Astrocyte (in vitro differentiated cells and primary cell): ENCODE data around the gene MXD1. TPM values are rescaled to one million over a fixed set of nuclear protein-coding genes. Genes with fewer than 3 reads are reported as not detected.

ENCODE experiments used
- DNase-seq: peaks from one replicate; pipeline ENCODE4 v3.0.0-alpha.2; 2010; ENCODE audit warnings: low read depth
- FAIRE-seq: peaks from 2 replicates; lab custom pipeline; 2011; peaks lifted over from hg19 to GRCh38; lab: Jason Lieb, UNC
- H2AFZ ChIP-seq: 2 replicates; pipeline ENCODE4 v1.6.0; 2012; ENCODE audit warnings: low read depth, low read length, inconsistent platforms
- H3K27ac ChIP-seq: 2 replicates; pipeline ENCODE4 v1.5.1; 2011; ENCODE audit warnings: low read depth, low read length, inconsistent platforms
- H3K27me3 ChIP-seq: 2 replicates; pipeline ENCODE4 v1.6.0; 2011; ENCODE audit warnings: low read length, inconsistent platforms; ENCODE audit not compliant: insufficient read depth
- H3K36me3 ChIP-seq: 2 replicates; pipeline ENCODE4 v1.5.1; 2011; ENCODE audit warnings: low read length, inconsistent platforms; ENCODE audit not compliant: insufficient read depth
- H3K4me1 ChIP-seq: 2 replicates; pipeline ENCODE4 v1.5.1; 2011; ENCODE audit warnings: low read length, inconsistent platforms; ENCODE audit not compliant: insufficient read depth
- H3K4me2 ChIP-seq: 2 replicates; pipeline ENCODE4 v1.6.0; 2012; ENCODE audit warnings: low read length, inconsistent platforms
- H3K4me3 ChIP-seq: 2 replicates; pipeline ENCODE4 v1.5.1; 2011; ENCODE audit warnings: low read depth, mild to moderate bottlenecking, low read length, inconsistent platforms; ENCODE audit not compliant: insufficient read depth
- H3K79me2 ChIP-seq: 2 replicates; pipeline ENCODE4 v1.6.0; 2012; ENCODE audit warnings: mild to moderate bottlenecking, low read length, inconsistent platforms; ENCODE audit not compliant: insufficient read depth
- H3K9ac ChIP-seq: 2 replicates; pipeline ENCODE4 v1.6.0; 2012; ENCODE audit warnings: mild to moderate bottlenecking, low read length, inconsistent platforms
- H3K9me3 ChIP-seq: 2 replicates; pipeline ENCODE4 v1.5.1; 2012; ENCODE audit warnings: low read depth, mild to moderate bottlenecking, low read length, inconsistent platforms; ENCODE audit not compliant: insufficient read depth
- H4K20me1 ChIP-seq: 2 replicates; pipeline ENCODE4 v1.6.0; 2012; ENCODE audit warnings: low read length, inconsistent platforms; ENCODE audit not compliant: insufficient read depth
- H3K27ac Mint-ChIP-seq: one replicate; pipeline ENCODE4 v1.8.0; 2021; ENCODE audit warnings: mild to moderate bottlenecking, mixed read lengths; ENCODE audit not compliant: unreplicated experiment
- H3K27me3 Mint-ChIP-seq: one replicate; pipeline ENCODE4 v1.8.0; 2021; ENCODE audit warnings: low read depth, mixed read lengths; ENCODE audit not compliant: unreplicated experiment
- H3K36me3 Mint-ChIP-seq: one replicate; pipeline ENCODE4 v1.8.0; 2021; ENCODE audit warnings: low read depth, mixed read lengths; ENCODE audit not compliant: unreplicated experiment
- H3K4me1 Mint-ChIP-seq: one replicate; pipeline ENCODE4 v1.8.0; 2021; ENCODE audit warnings: low read depth, mixed read lengths; ENCODE audit not compliant: unreplicated experiment
- H3K4me3 Mint-ChIP-seq: one replicate; pipeline ENCODE4 v1.8.0; 2021; ENCODE audit warnings: mild to moderate bottlenecking, moderate library complexity, mixed read lengths; ENCODE audit not compliant: unreplicated experiment
- H3K9me3 Mint-ChIP-seq: one replicate; pipeline ENCODE4 v1.8.0; 2021; ENCODE audit warnings: mild to moderate bottlenecking, mixed read lengths; ENCODE audit not compliant: unreplicated experiment
- EZH2 ChIP-seq: IDR thresholded peaks from 2 replicates; pipeline ENCODE4 v1.6.1; 2012; ENCODE audit warnings: mild to moderate bottlenecking, low read length, inconsistent platforms; ENCODE audit not compliant: insufficient read depth
- total RNA-seq: library from RNA; stranded (reverse); gene quantifications from 2 replicates; pipeline ENCODE4 v1.2.1, GENCODE V29; 2021
- TF ChIP-seq, protein P1 (sequence below): IDR thresholded peaks from 2 replicates; pipeline ENCODE4 v1.5.1; 2011; ENCODE audit warnings: low read depth, mild to moderate bottlenecking, inconsistent platforms, low read length, moderate library complexity; ENCODE audit not compliant: insufficient read depth

The MXD1 gene
- total RNA-seq, 1 donor from 2014 or later: 29.2 TPM

DNA sequence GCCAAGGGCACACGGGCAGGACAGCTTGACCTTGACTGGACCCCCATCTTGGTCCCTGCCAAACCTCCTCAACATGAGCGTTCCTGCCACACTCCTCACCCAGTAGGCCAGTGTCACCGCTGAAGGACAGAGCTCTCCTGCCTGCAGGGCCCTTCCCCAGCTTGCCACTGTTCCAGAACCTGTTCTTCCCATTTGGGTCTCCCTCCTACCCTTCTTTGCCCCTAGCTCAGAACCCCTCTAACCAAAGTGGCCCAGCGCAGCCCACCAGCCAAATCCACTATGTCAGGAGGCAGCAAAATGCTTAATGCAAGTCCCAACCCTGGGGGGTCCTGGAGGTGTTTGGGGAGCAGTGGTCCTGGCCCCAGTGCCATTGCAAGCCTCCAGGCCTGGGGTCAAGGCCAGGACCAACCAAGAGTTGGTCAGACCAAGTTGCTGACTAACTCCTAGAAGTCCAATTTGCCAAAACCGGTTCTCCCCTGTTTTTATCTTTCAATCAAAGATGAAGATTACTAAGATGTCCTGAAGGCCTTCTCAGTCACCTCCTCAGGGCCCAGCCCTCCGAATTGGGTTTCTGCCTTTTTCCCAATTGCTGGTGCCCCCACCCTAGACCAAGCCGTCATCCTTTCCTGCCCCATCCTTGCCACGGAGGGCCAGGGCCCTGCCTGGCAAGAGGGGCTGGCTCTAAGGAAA, 51.0 kb downstream of the MXD1 start:
- Mint-ChIP-seq H3K36me3 (peaks cover 6% of the 10 kb centered on the region), H3K27ac (no peak overlapping the region), H3K4me3 (no peak overlapping the region), H3K9me3 (peaks cover 3% of the 10 kb centered on the region), H3K27me3 (peaks cover 28% of the 10 kb centered on the region), H3K4me1 (no peaks in the 10 kb centered on the region)
- Histone ChIP-seq H3K4me3 (no peak overlapping the region), H3K36me3 (no peaks in the 10 kb centered on the region), H4K20me1 (no peaks in the 10 kb centered on the region), H3K4me2 (no peak overlapping the region), H3K4me1 (no peaks in the 10 kb centered on the region), H3K79me2 (no peaks in the 10 kb centered on the region), H3K9me3 (no peaks in the 10 kb centered on the region), H3K27ac (no peak overlapping the region), H3K27me3 (peaks cover 2% of the 10 kb centered on the region), H2AFZ (no peak overlapping the region), H3K9ac (no peak overlapping the region)
- DNase-seq: no peak
- no peak for TF ChIP-seq EZH2
- TF ChIP-seq, protein P1, sequence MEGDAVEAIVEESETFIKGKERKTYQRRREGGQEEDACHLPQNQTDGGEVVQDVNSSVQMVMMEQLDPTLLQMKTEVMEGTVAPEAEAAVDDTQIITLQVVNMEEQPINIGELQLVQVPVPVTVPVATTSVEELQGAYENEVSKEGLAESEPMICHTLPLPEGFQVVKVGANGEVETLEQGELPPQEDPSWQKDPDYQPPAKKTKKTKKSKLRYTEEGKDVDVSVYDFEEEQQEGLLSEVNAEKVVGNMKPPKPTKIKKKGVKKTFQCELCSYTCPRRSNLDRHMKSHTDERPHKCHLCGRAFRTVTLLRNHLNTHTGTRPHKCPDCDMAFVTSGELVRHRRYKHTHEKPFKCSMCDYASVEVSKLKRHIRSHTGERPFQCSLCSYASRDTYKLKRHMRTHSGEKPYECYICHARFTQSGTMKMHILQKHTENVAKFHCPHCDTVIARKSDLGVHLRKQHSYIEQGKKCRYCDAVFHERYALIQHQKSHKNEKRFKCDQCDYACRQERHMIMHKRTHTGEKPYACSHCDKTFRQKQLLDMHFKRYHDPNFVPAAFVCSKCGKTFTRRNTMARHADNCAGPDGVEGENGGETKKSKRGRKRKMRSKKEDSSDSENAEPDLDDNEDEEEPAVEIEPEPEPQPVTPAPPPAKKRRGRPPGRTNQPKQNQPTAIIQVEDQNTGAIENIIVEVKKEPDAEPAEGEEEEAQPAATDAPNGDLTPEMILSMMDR: no peak
- no peak for FAIRE-seq

DNA sequence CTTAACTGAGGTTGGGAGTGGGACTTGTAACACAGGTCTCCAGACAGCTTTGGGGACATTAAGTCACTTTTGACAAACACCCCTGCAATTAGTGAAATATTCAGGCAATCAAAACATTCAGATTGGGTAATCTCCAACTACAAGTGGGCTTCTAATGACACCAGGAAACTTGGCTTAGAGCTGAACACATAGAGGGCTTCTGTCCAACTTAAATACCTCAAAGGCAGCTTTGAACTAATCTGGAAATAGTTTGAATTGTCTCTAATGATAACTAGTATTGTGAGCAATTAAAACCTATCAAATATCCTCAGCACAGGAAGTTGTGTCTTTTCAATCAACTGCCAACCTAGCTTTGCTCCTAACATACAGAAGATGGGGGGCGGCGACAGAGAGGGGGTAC, 51.6 kb downstream of the MXD1 start:
- Histone ChIP-seq H3K4me2 (no peak overlapping the region), H2AFZ (no peak overlapping the region), H4K20me1 (no peaks in the 10 kb centered on the region), H3K9ac (no peak overlapping the region), H3K27ac (no peak overlapping the region), H3K4me3 (no peak overlapping the region), H3K9me3 (no peaks in the 10 kb centered on the region), H3K4me1 (no peaks in the 10 kb centered on the region), H3K36me3 (no peaks in the 10 kb centered on the region), H3K27me3 (peaks cover 2% of the 10 kb centered on the region), H3K79me2 (no peaks in the 10 kb centered on the region)
- Mint-ChIP-seq H3K4me1 (no peaks in the 10 kb centered on the region), H3K27me3 (peaks cover 29% of the 10 kb centered on the region), H3K4me3 (no peak overlapping the region), H3K36me3 (peaks cover 6% of the 10 kb centered on the region), H3K9me3 (peaks cover 3% of the 10 kb centered on the region), H3K27ac (no peak overlapping the region)
- TF ChIP-seq, protein P1: no peak
- TF ChIP-seq EZH2: no peak
- DNase-seq (peak; percentile 36), FAIRE-seq (no peak)

DNA sequence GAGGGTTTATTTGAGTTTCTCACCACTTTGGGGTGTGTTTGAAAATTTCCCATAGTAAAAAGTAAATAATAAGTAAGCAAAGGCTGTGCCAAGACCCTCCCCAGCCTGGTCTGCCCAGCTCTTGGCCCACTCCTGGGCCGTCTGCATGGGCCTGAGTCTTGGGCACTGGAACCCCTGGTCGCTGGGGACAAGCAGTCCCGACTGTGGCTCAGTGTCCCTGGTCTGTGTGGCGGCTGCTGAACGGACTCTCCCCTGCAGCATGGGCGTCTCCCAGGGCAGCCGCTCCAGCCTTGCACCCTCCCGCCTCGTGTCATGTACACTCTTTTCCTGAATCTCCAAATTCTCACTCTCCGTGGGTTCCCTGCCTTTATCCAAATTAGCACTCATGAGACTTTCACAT, 53.7 kb downstream of the MXD1 start:
- FAIRE-seq (no peak), DNase-seq (no peak)
- H3K79me2 ChIP-seq: no peaks in the 10 kb centered on the region
- no peak overlapping the region for H3K9ac ChIP-seq
- peaks cover 6% of the 10 kb centered on the region for H3K36me3 Mint-ChIP-seq
- H3K9me3 Mint-ChIP-seq: peaks cover 3% of the 10 kb centered on the region
- no peak overlapping the region for H3K4me3 ChIP-seq
- H4K20me1 ChIP-seq: no peaks in the 10 kb centered on the region
- H3K27me3 ChIP-seq: peaks cover 2% of the 10 kb centered on the region
- no peak for TF ChIP-seq EZH2
- TF ChIP-seq, protein P1: no peak
- H3K36me3 ChIP-seq: no peaks in the 10 kb centered on the region
- no peak overlapping the region for H3K27ac Mint-ChIP-seq
- peaks cover 7% of the 10 kb centered on the region for H3K4me1 Mint-ChIP-seq
- no peaks in the 10 kb centered on the region for H3K9me3 ChIP-seq
- H3K4me3 Mint-ChIP-seq: no peak overlapping the region
- no peak overlapping the region for H2AFZ ChIP-seq
- no peak overlapping the region for H3K4me2 ChIP-seq
- H3K27me3 Mint-ChIP-seq: peaks cover 22% of the 10 kb centered on the region
- H3K27ac ChIP-seq: no peak overlapping the region
- no peaks in the 10 kb centered on the region for H3K4me1 ChIP-seq
